C4-2B (cell line): ENCODE data around the gene ROMO1.

Experiments
- ZFX ChIP-seq: fragments of 450-650 bp; IDR thresholded peaks from 2 replicates; pipeline ENCODE4 v1.6.1; 2017
- TF ChIP-seq, protein P1 (sequence below): fragments of 450-650 bp; conservative IDR thresholded peaks from 2 replicates; pipeline ENCODE4 v1.5.1; 2017; ENCODE audit warnings: mild to moderate bottlenecking

DNA sequence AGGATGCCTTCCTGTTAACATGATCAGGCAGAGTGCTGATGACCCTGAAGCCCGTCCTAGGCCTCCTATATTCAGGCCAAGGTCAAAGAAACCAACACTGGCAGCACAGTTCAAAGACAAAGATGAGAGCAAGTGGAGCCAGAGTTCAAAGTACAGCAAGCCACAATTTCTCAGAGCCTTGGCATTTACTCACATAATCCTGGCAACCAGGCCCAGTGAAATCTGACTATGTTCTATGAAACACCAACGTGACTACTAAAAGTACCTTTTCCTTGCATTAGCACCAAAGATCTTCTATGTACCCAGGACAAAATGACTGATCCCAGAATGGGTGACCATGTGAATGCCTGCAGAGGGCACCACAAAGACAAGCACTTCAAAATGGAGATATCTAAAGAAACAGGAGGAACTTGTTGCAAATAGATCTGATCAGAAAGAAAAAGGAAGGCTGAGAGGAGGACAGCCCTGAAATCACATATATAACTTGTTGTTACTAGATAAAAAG, 3.9 kb upstream of the ROMO1 start:
- TF ChIP-seq, protein P1, sequence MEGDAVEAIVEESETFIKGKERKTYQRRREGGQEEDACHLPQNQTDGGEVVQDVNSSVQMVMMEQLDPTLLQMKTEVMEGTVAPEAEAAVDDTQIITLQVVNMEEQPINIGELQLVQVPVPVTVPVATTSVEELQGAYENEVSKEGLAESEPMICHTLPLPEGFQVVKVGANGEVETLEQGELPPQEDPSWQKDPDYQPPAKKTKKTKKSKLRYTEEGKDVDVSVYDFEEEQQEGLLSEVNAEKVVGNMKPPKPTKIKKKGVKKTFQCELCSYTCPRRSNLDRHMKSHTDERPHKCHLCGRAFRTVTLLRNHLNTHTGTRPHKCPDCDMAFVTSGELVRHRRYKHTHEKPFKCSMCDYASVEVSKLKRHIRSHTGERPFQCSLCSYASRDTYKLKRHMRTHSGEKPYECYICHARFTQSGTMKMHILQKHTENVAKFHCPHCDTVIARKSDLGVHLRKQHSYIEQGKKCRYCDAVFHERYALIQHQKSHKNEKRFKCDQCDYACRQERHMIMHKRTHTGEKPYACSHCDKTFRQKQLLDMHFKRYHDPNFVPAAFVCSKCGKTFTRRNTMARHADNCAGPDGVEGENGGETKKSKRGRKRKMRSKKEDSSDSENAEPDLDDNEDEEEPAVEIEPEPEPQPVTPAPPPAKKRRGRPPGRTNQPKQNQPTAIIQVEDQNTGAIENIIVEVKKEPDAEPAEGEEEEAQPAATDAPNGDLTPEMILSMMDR = no peak
- no peak for TF ChIP-seq ZFX
